ENCODE measurements around the gene LDLR.
"Not testable (repeated sequence)": the region's sequence is repeated elsewhere in the genome, so short reads cannot be mapped to it uniquely, and the experiment has no call there.

LDLR gene

GRCh38 chr19:11073568-11073967 is 15.7 kb upstream of the LDLR start:
- DNase-seq = no peak

- not testable (repeated sequence) for DNase-seq
Observed at GRCh38 chr19:11076792-11077191, 12.5 kb upstream of the LDLR start.

- DNase-seq = no peak
Observed at GRCh38 chr19:11078893-11079292, 10.4 kb upstream of the LDLR start.

- no peak for DNase-seq
Observed at GRCh38 chr19:11079999-11080398, 9.3 kb upstream of the LDLR start.

- no peak for DNase-seq
Observed at GRCh38 chr19:11087870-11088505, 1.3 kb upstream of the LDLR start.

GRCh38 chr19:11088506-11089253 is 583 bp upstream of the LDLR start:
- DNase-seq = no peak

GRCh38 chr19:11090014-11090263 is 676 bp downstream of the LDLR start:
- DNase-seq = peak in 1 of 4 experiments; percentile 23

- peak; percentile 96 to 99 (median 98) for DNase-seq
Observed at GRCh38 chr19:11090264-11090996, 1.2 kb downstream of the LDLR start.

GRCh38 chr19:11090997-11091702 is 1.9 kb downstream of the LDLR start:
- no peak for DNase-seq

- peak; percentile 70 to 86 (median 78) for DNase-seq
Observed at GRCh38 chr19:11091703-11092153, 2.5 kb downstream of the LDLR start.

- peak; percentile 28 to 65 (median 48) for DNase-seq
Observed at GRCh38 chr19:11092181-11092538, 2.9 kb downstream of the LDLR start.

- no peak for DNase-seq
Observed at GRCh38 chr19:11093689-11094238, 4.5 kb downstream of the LDLR start.

GRCh38 chr19:11094520-11094894 is 5.2 kb downstream of the LDLR start:
- DNase-seq = no peak

- DNase-seq = peak in 2 of 4 experiments; percentile 35 to 38
Observed at GRCh38 chr19:11096210-11096841, 7.1 kb downstream of the LDLR start.

GRCh38 chr19:11097367-11097766 is 8.1 kb downstream of the LDLR start:
- DNase-seq = not testable (repeated sequence)

- no peak for DNase-seq
Observed at GRCh38 chr19:11098327-11098726, 9.1 kb downstream of the LDLR start.

GRCh38 chr19:11098861-11099260 is 9.6 kb downstream of the LDLR start:
- DNase-seq = no peak

- DNase-seq = no peak
Observed at GRCh38 chr19:11100049-11100448, 10.8 kb downstream of the LDLR start.

GRCh38 chr19:11101057-11101456 is 11.8 kb downstream of the LDLR start:
- no peak for DNase-seq

- DNase-seq = no peak
Observed at GRCh38 chr19:11102944-11103343, 13.7 kb downstream of the LDLR start.

- not testable (repeated sequence) for DNase-seq
Observed at GRCh38 chr19:11103667-11104066, 14.4 kb downstream of the LDLR start.

- DNase-seq = no peak
Observed at GRCh38 chr19:11105014-11105636, 15.9 kb downstream of the LDLR start.

Data from suppressor macrophage (primary cell).